Cerebellar nuclear complex (tissue), 1 donor: ENCODE results near the gene ADCY5.

ENCODE experiments used
- DNase-seq, 2 experiments: peaks; one replicate each; lab custom pipeline; 2025; lab: John Stamatoyannopoulos, UW

The ADCY5 gene

GRCh38 chr3:123301331-123302184 is 147.3 kb downstream of the ADCY5 start:
- no peak for DNase-seq

GRCh38 chr3:123300583-123300982 is 148.3 kb downstream of the ADCY5 start:
- no peak for DNase-seq

DNA sequence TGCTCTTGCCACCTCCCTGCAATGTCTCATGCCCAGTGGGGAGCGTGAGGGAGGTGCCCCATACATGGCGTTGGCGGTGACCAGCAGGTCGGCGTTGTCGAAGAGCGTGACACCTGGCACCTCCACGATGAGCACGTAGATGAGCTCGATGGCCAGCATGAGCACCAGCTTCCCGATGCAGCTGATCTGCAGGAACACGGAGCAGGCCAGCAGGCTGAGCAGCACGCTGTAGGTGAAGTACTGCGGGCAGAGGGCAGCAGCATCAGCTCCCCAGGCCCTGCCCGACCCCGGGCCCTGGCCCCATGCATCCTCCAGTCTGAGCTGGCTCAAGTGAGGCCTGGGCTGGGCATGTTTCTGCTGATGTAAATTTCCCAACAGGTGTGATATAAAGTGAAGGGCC is 148.8 kb downstream of the ADCY5 start:
- no peak for DNase-seq

DNA sequence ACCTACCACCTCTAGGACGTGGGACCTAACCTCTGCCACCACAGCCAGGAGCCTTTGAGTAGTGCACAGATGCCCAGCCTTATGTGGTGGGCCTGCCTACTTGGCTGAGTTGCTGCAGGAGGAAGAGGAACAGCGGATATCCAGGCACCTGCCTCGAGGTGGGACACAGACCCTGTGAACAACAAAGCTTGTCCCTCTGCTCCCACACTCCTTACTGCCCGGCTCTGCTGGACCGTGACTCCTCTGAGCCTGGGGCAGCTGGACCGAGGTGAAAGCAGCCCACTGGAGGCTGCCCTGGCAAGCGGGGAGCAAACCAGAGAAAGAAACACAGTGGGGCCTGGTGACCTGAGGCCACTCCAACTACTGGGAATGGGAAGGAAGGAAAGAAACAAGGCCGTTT is 149.3 kb downstream of the ADCY5 start:
- DNase-seq, result no peak

- no peak for DNase-seq
These were observed 150.0 kb downstream of the ADCY5 start for GRCh38 chr3:123298903-123299302.

DNA sequence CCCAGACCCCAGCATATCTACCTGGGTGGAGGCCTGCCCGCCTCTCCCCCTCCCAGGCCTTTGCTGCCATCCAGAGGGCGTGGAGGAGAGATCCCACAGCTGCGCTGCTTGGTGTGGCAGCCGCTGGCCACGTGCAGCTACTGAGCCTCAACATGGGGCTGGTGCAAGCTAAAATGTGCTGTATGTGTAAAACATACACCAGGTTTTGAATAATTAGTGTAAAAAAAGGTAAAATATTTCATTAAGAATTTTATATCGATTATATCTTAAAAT is 151.3 kb downstream of the ADCY5 start:
- DNase-seq, result no peak

DNA sequence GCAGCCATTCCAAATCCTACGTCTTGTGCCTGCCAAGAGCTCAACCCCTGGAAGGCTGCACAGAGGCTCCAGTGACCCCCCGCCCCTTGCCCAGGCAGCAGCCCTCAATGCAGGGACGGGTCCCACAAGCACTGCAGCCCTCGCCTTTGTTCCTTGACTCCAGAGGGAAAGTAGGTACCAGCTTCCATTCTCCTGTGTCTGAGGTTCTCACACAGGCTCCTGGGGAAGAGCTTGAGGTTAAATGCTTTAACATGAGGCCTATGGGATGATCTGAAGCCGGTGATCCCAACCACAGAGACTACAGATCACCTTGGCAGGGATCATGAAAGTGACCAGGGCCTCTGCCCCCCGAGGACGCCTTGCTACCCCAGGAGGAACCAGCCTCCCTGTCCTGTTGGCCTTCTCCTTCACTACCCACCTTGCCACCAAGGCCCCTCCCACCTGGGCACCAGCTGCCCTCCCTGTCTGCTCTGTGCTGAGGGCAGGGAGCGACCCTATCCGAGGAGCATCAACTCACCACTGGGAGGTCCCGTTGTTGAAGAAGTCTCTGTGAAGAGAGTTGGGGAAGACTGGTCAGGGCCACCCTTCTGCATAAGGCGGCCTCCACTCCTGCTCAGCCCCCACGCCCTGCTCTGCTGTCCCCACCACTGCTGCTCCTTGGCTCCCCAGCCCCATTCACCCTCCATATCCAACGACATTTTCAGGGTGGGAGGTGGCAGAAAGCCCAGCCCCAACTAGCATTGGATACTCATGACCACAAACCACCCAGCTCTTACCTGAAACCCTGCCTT is 151.9 kb downstream of the ADCY5 start:
- DNase-seq, result no peak

GRCh38 chr3:123296261-123296660 is 152.6 kb downstream of the ADCY5 start:
- DNase-seq, result no peak

GRCh38 chr3:123295901-123296250 is 153.0 kb downstream of the ADCY5 start:
- no peak for DNase-seq

GRCh38 chr3:123295171-123295900 is 153.6 kb downstream of the ADCY5 start:
- no peak for DNase-seq

DNA sequence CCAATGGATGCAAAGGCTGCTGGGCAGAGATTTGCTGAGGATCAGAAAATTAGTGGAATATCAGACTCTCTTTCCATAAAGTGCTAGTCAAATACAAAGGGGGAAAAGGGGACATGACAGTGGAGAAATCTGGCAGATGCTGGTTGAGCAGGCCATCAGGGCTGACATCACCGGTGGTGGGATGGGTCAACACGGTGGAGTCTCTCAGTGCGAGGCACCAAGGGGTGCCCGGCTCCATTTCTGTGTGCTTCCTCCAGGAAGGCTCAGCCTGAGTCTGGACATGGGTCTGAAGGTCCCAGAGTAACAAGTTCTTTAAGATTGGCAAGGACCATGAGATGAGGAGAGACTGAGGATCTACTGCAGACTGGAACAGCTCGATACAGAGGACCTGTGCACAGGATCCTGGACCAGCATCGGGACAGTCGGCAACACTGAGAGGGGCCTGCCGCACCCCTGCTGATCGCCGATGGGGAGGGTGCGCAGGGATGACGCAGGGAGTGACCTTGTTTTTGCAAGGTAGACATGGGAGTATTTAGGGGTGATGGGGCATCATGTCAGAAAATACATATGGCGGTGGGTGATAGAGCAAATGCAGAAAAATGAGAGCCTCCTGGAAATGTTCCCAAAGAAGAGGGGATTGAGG is 154.5 kb downstream of the ADCY5 start:
- DNase-seq, result no peak

GRCh38 chr3:123292321-123293310 is 156.3 kb downstream of the ADCY5 start:
- DNase-seq, result no peak

GRCh38 chr3:123291404-123291803 is 157.5 kb downstream of the ADCY5 start:
- no peak for DNase-seq

DNA sequence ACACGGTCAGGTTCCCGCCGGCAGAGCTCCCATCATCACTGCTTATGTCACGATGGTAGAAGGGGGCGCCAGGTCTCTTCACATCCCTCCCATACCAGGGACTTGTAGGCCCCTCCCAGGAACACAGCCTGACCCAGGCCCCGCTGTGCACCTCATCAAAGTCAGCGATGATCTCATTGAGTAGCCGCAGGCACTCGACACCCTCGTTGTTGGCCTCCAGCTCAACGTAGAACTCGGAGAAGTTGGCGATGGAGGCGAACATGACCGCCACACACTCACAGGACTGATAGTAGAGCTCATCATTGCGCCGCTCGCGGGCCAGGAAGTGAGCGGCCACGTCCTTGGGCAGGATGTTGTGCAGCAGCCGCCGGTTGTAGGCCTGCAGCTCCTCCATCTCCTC is 157.9 kb downstream of the ADCY5 start:
- no peak for DNase-seq

DNA sequence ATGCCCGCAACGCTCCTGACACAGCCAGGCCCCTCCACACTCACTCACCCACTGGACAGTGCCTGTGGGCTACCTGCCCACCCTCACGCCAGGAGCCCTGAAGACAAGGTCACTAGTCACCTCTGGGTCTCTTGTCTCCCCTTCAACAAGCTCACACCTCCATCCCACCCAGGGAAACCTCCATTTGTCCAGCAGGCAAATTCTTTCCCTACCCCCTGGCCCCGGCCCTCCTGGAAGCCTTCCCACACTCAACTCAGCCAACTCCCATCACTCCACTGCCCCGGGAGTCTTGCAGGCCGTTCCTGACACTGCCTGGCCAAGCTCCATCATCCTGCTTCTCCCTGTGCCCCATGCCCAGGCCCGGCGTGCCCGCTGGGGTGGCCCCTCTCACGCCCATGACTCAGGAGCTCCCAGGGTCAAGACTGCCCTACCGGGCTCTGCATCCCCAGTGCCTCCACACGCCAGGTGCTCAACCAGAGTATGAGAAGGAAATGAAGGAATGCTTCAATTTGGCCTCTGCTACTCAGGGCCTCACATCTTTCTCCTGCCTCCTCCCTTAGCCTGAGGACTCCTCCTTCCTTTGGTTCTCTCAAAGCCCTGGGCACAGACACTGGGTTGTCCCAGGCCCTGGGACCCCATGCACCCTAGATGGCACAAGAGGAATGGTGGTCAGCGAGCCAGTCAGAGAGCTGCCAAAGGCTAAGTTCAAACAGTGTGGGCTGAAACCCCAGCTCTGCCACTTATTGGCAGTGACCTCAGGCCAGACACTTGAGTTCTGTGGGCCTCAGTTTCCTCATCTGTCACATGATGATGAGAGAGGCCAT is 158.6 kb downstream of the ADCY5 start:
- DNase-seq, result no peak

- DNase-seq, result no peak
These were observed 159.3 kb downstream of the ADCY5 start for GRCh38 chr3:123289391-123290106.

DNA sequence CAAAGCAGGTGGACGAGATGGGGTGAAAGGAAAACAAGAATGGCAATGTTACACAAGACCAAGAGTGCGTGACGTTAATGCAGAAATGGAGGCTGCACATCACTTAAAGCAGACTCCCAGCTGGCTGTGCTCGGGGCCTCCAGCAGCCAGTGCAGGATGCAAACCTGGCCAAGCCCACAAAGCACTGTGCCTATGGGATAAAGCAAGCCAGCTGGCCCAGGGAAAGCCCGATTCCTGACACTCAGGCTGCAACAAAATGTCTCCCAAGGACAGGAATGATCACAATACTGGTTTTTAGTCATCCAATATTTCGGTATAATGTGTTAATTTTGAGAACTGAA is 161.0 kb downstream of the ADCY5 start:
- no peak for DNase-seq

GRCh38 chr3:123287051-123287961 is 161.6 kb downstream of the ADCY5 start:
- DNase-seq, result no peak
